Measurements from ENCODE around the gene RCOR3. TPM values are rescaled to one million over a fixed set of nuclear protein-coding genes. Genes with fewer than 3 reads are reported as not detected.

RCOR3 gene
- total RNA-seq, 4 donors from 2014 or later, result 49.3 to 77.8 (median 57.6) TPM

DNA sequence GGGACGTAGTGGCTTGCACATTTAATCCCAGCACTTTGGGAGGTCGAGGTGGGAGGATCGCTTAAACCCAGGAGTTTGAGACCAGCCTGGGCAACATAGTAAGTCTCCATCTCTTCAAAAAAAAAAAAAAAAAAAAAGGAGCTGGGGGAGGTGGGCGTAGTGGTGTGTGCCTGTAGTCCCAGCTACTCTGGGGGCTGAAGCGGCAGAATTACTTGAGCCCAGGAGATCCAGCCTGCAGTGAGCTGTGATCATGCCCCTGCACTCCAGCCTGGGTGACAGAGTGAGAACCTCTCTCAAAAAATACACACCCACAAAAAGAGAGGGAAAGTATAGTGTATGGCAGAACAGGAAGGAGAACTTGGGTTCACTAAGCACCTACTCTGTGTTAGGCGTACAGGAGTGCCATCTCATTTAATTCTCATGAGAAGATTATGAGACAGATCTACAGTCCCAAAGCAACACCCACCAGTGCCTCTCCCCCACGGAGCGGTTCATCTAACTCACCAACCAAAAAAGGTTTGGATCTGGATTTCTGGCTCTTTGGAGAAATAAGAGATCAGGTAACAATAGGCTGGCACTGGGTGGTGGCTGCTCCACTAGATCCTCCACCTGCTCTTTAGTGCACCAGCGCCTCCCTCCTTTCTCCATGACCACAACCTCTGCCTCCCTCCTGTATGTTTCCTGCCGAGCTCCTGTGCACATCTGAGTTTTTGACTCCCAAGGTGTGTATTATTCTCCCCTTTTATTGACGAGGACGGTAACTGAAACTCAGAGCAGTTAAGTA is 66.0 kb downstream of the RCOR3 start:
- TF ChIP-seq CTCF (IDR thresholded peaks at IDR 0.05; ENCODE audit: low read depth), result no peak

DNA sequence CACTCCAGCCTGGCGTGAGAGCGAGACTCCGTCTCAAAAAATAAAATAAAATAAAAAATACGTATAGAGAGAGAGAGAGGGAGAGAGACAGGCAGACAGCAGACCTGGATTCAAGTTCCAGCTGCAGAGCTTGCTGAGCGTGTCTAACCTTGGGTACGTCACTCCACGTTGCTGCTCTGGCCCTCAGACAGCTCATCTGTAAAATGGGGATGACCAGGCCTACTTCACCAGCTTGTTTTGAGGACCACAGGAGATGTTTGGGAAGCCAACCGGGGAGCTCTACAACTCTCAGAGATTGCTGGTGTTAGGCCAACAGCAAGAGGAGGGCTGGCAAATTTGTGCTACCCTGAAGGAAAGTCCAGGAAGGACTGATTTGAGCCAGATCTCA is 67.0 kb downstream of the RCOR3 start:
- no peak for TF ChIP-seq CTCF (IDR thresholded peaks at IDR 0.05; ENCODE audit: low read depth)

DNA sequence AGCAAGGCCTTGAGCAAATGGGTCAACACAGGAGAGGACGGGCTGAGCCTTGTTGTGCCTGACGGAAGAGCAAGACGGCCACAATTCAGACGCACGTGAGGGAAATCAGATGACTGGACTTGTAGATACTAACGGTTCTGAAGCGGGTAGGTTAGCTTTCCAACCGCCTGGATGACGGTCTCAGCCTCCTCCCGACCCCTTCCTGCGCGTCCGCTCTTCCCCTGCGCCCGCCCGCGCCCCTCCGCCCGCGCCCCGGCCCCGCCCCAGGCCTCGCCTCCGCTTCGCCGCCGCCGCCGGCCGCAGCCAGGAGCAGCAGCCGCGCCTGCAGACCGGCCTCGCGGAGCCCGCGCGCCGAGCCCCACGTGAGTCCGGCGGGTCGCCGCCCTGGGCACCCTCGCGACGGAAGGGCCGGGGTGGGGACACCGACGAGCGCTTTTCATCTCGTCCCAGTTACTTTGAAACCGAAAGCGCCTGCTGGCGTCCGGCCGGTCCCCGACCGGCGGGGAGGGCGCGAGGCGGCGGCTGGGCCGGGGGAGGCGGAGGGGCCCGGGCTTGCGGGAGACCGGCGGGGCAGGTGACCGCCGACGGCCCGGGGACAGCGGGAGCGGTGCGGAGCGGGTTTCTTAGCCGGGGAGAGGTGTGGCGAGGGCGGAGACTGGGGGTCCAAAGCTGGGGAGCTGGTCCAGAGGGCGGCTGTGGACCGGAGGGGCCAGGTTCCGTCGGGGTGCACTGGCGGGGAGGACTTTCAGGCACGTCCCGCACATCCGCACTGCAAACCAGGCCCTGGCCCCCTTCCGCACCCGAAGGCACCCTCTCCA is 67.6 kb downstream of the RCOR3 start, which contains the start of gene TRAF5:
Gene TRAF5 (plus strand): TSS at position 306 of the 818 bp plus-strand sequence. CDS start 26,407 bp downstream, outside the sequence.
- TF ChIP-seq CTCF (IDR thresholded peaks at IDR 0.05; ENCODE audit: low read depth), result no peak

DNA sequence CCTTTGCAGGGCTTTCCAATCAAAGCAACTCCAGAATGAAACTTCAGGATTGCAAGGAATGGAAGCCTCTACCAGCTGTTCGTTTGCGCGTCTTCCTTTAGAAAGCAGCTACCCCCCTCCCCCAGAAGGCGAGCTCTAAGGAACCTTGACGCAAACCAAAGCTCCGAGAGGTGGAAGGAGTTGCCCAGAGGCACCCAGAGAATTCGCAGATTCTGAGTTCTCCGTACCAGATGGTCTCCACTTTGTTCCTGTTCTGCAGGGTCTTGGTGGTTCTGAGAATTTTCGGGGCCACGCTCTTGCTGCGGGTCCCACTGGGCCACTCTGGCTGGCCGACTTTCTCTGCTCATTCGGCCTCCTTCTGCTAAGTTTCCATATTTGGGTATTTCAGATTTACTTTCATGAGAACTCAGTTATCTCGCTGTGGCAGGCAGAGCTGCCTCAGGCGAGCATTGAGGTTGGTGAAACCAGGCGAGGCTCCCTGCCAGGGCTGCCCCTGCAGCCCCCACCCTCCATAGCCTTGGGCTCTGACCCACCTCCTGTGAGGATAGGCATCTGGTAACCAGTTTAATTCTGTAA is 68.3 kb downstream of the RCOR3 start:
- no peak for TF ChIP-seq CTCF (IDR thresholded peaks at IDR 0.05; ENCODE audit: low read depth)

GRCh38 chr1:211328084-211328694 is 69.0 kb downstream of the RCOR3 start:
- no peak for TF ChIP-seq CTCF (IDR thresholded peaks at IDR 0.05; ENCODE audit: low read depth)

- no peak for TF ChIP-seq CTCF (IDR thresholded peaks at IDR 0.05; ENCODE audit: low read depth)
These were observed 69.8 kb downstream of the RCOR3 start for GRCh38 chr1:211328866-211329475.
